Measurements from ENCODE around the gene UBE2Z.

DNA sequence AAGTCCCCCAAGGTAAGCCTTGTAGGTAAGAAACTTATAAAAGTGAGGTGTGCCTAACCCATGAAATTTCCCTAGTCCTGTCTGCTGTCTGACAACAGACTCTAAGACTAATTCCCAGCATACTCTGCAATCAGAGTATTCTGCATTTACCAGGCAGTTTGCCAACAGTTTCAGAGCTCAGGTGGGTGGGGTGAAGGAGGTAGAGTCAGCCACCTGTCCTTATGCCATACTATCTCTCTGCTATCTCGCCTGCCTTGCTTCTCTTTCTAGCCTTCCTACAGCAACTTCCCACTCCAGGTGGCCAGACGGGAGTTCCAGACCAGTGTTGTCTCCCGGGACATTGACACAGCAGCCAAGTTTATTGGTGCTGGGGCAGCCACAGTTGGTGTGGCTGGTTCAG lies 13.3 kb upstream of the UBE2Z start:
- TF ChIP-seq, protein P1, sequence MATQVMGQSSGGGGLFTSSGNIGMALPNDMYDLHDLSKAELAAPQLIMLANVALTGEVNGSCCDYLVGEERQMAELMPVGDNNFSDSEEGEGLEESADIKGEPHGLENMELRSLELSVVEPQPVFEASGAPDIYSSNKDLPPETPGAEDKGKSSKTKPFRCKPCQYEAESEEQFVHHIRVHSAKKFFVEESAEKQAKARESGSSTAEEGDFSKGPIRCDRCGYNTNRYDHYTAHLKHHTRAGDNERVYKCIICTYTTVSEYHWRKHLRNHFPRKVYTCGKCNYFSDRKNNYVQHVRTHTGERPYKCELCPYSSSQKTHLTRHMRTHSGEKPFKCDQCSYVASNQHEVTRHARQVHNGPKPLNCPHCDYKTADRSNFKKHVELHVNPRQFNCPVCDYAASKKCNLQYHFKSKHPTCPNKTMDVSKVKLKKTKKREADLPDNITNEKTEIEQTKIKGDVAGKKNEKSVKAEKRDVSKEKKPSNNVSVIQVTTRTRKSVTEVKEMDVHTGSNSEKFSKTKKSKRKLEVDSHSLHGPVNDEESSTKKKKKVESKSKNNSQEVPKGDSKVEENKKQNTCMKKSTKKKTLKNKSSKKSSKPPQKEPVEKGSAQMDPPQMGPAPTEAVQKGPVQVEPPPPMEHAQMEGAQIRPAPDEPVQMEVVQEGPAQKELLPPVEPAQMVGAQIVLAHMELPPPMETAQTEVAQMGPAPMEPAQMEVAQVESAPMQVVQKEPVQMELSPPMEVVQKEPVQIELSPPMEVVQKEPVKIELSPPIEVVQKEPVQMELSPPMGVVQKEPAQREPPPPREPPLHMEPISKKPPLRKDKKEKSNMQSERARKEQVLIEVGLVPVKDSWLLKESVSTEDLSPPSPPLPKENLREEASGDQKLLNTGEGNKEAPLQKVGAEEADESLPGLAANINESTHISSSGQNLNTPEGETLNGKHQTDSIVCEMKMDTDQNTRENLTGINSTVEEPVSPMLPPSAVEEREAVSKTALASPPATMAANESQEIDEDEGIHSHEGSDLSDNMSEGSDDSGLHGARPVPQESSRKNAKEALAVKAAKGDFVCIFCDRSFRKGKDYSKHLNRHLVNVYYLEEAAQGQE (IDR thresholded peaks at IDR 0.05; ENCODE audit: insufficient read depth in 1 of 2, low read depth in 2 of 2, low read length in 1 of 2), result no peak
- TF ChIP-seq, protein P2, sequence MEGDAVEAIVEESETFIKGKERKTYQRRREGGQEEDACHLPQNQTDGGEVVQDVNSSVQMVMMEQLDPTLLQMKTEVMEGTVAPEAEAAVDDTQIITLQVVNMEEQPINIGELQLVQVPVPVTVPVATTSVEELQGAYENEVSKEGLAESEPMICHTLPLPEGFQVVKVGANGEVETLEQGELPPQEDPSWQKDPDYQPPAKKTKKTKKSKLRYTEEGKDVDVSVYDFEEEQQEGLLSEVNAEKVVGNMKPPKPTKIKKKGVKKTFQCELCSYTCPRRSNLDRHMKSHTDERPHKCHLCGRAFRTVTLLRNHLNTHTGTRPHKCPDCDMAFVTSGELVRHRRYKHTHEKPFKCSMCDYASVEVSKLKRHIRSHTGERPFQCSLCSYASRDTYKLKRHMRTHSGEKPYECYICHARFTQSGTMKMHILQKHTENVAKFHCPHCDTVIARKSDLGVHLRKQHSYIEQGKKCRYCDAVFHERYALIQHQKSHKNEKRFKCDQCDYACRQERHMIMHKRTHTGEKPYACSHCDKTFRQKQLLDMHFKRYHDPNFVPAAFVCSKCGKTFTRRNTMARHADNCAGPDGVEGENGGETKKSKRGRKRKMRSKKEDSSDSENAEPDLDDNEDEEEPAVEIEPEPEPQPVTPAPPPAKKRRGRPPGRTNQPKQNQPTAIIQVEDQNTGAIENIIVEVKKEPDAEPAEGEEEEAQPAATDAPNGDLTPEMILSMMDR (IDR thresholded peaks at IDR 0.05), result no peak
- TF ChIP-seq POLR2AphosphoS5 (IDR thresholded peaks at IDR 0.05; ENCODE audit: low read depth, low read length) (peak; percentile 26; the same call in 1 of the 2 replicates), TCF7L2 (IDR thresholded peaks at IDR 0.05; ENCODE audit: low read depth, low read length) (no peak), SIN3A (IDR thresholded peaks at IDR 0.05; ENCODE audit: borderline replicate concordance, insufficient read depth, low read depth, low read length) (no peak)
